DND-41 (cell line): ENCODE data around the gene TSPYL2.

ENCODE experiments used
- ATAC-seq: fragments of 200-7000 bp; cut with Tn5 transposase; 3 replicates; pipeline ENCODE4 v1.9.1; 2021; ENCODE audit warnings: low read depth; ENCODE audit not compliant: insufficient read depth
- DNase-seq: peaks from one replicate; pipeline ENCODE4 v3.0.0-alpha.2; 2020
- H2AFZ ChIP-seq: 2 replicates; pipeline ENCODE4 v1.6.0; 2012; ENCODE audit warnings: low read depth, low read length
- H3K27ac ChIP-seq: 2 replicates; pipeline ENCODE4 v1.5.1; 2012; ENCODE audit warnings: low read length, inconsistent platforms
- H3K27me3 ChIP-seq: fragments of 200-600 bp; sonication (generic); 2 replicates; pipeline ENCODE4 v1.6.0; 2012; ENCODE audit warnings: low read length, mild to moderate bottlenecking, inconsistent platforms; ENCODE audit not compliant: insufficient read depth, poor library complexity
- H3K36me3 ChIP-seq: 2 replicates; pipeline ENCODE4 v1.5.1; 2012; ENCODE audit warnings: low read length, inconsistent platforms; ENCODE audit not compliant: insufficient read depth
- H3K4me1 ChIP-seq: 2 replicates; pipeline ENCODE4 v1.5.1; 2012; ENCODE audit warnings: mild to moderate bottlenecking, low read length; ENCODE audit not compliant: insufficient read depth
- H3K4me2 ChIP-seq: 2 replicates; pipeline ENCODE4 v1.6.0; 2012; ENCODE audit warnings: mild to moderate bottlenecking, moderate library complexity, low read length, inconsistent platforms; ENCODE audit not compliant: insufficient read depth
- H3K4me3 ChIP-seq, 2 experiments: fragments of 200-600 bp in 1 of 2; shearing (Covaris generic) in 1 of 2; 2 replicates each; pipeline ENCODE4 v1.5.1; 2012 to 2016; ENCODE audit warnings: inconsistent platforms in 2 of 2, low read length in 2 of 2, mild to moderate bottlenecking in 2 of 2, low read depth in 1 of 2, moderate library complexity in 1 of 2
- H3K79me2 ChIP-seq: 2 replicates; pipeline ENCODE4 v1.6.0; 2012; ENCODE audit warnings: low read length, inconsistent platforms; ENCODE audit not compliant: insufficient read depth
- H3K9ac ChIP-seq: 2 replicates; pipeline ENCODE4 v1.6.0; 2012; ENCODE audit warnings: low read depth, mild to moderate bottlenecking, inconsistent platforms, low read length, moderate library complexity
- H3K9me3 ChIP-seq: 2 replicates; pipeline ENCODE4 v1.5.1; 2012; ENCODE audit warnings: low read length, moderate library complexity, mild to moderate bottlenecking, inconsistent platforms; ENCODE audit not compliant: insufficient read depth, severe bottlenecking
- H4K20me1 ChIP-seq: 2 replicates; pipeline ENCODE4 v1.6.0; 2012; ENCODE audit warnings: low read length; ENCODE audit not compliant: insufficient read depth
- CTCF ChIP-seq: IDR thresholded peaks from 2 replicates; pipeline ENCODE4 v1.5.1; 2012; ENCODE audit warnings: borderline replicate concordance, low read length, moderate library complexity, mild to moderate bottlenecking; ENCODE audit not compliant: poor library complexity, severe bottlenecking; ENCODE audit errors: extremely low read depth
- EZH2 ChIP-seq: IDR thresholded peaks from 3 replicates; pipeline ENCODE4 v1.6.1; 2012; ENCODE audit warnings: borderline replicate concordance, low read depth, mild to moderate bottlenecking, moderate library complexity, low read length, inconsistent platforms; ENCODE audit not compliant: severe bottlenecking

TSPYL2 gene

GRCh38 chrX:53115550-53115874 is 33.3 kb downstream of the TSPYL2 start:
- no peak overlapping the region for H3K4me3 ChIP-seq

GRCh38 chrX:53116101-53116500 is 33.9 kb downstream of the TSPYL2 start:
- Histone ChIP-seq H3K27me3 (no peaks in the 10 kb centered on the region), H3K4me1 (no peaks in the 10 kb centered on the region), H3K9me3 (no peaks in the 10 kb centered on the region), H3K79me2 (peaks cover 25% of the 10 kb centered on the region; the same call in 1 of the 2 replicates), H4K20me1 (0 out of 2 replicates have a peak, but pooled peaks cover 7% of the 10 kb centered on the region), H3K27ac (no peak overlapping the region), H3K9ac (no peak overlapping the region), H2AFZ (no peak overlapping the region), H3K4me2 (no peak overlapping the region), H3K36me3 (peaks cover 11% of the 10 kb centered on the region), H3K4me3 (no peak overlapping the region)
- ATAC-seq = no peak
- TF ChIP-seq EZH2 = no peak
- no peak for TF ChIP-seq CTCF
- no peak for DNase-seq

More at GRCh38 chrX:53115550-53115874, 33.3 kb downstream of the TSPYL2 start:
- 0 out of 2 replicates have a peak, but pooled peaks cover 7% of the 10 kb centered on the region for H4K20me1 ChIP-seq
- TF ChIP-seq EZH2 = no peak
- no peak for TF ChIP-seq CTCF
- ATAC-seq (no peak), DNase-seq (no peak)
- no peak overlapping the region; the same call in 1 of the 2 replicates for H3K27ac ChIP-seq
- no peak overlapping the region for H2AFZ ChIP-seq
- H3K36me3 ChIP-seq = peaks cover 11% of the 10 kb centered on the region
- H3K4me1 ChIP-seq = no peaks in the 10 kb centered on the region
- H3K79me2 ChIP-seq = peaks cover 25% of the 10 kb centered on the region; the same call in 1 of the 2 replicates
- no peaks in the 10 kb centered on the region for H3K27me3 ChIP-seq
- H3K9ac ChIP-seq = no peak overlapping the region
- H3K4me2 ChIP-seq = no peak overlapping the region
- H3K9me3 ChIP-seq = no peaks in the 10 kb centered on the region

GRCh38 chrX:53122013-53122412 is 39.8 kb downstream of the TSPYL2 start:
- no peak for DNase-seq
- no peaks in the 10 kb centered on the region for H3K27me3 ChIP-seq
- no peak overlapping the region for H2AFZ ChIP-seq
- H4K20me1 ChIP-seq = no peaks in the 10 kb centered on the region
- no peaks in the 10 kb centered on the region for H3K36me3 ChIP-seq
- H3K79me2 ChIP-seq = peaks cover 29% of the 10 kb centered on the region
- no peak overlapping the region for H3K9ac ChIP-seq
- ATAC-seq = no peak
- H3K27ac ChIP-seq = no peak overlapping the region
- H3K9me3 ChIP-seq = no peaks in the 10 kb centered on the region
- H3K4me1 ChIP-seq = no peaks in the 10 kb centered on the region
- H3K4me3 ChIP-seq = no peak overlapping the region
- no peak for TF ChIP-seq EZH2
- no peak for TF ChIP-seq CTCF
- H3K4me2 ChIP-seq = no peak overlapping the region

GRCh38 chrX:53125506-53125905 is 43.3 kb downstream of the TSPYL2 start:
- Histone ChIP-seq H3K4me1 (no peaks in the 10 kb centered on the region), H3K4me3 (no peak overlapping the region), H4K20me1 (no peaks in the 10 kb centered on the region), H3K36me3 (no peaks in the 10 kb centered on the region), H2AFZ (no peak overlapping the region), H3K4me2 (no peak overlapping the region), H3K27ac (no peak overlapping the region), H3K9ac (no peak overlapping the region), H3K27me3 (no peaks in the 10 kb centered on the region), H3K9me3 (no peaks in the 10 kb centered on the region), H3K79me2 (peaks cover 28% of the 10 kb centered on the region)
- DNase-seq (no peak), ATAC-seq (no peak)
- TF ChIP-seq EZH2 = no peak
- no peak for TF ChIP-seq CTCF
